BLaER1 treated with 17β-estradiol and CSF1 and Interleukin-3, amounts not matched to agents 10 nM and 100 nM (cell line): ENCODE results near the gene MSLN.
"Not testable (repeated sequence)": the region's sequence is repeated elsewhere in the genome, so short reads cannot be mapped to it uniquely, and the experiment has no call there.

ENCODE experiments used
- H3K27ac ChIP-seq, 11 experiments: shearing (Covaris generic); formaldehyde crosslinking; 2 replicates each; pipeline ENCODE4 v1.8.1; 2022
- H3K27me3 ChIP-seq, 11 experiments: shearing (Covaris generic); formaldehyde crosslinking; 2 replicates each; pipeline ENCODE4 v1.8.1; 2022
- H3K36me3 ChIP-seq, 11 experiments: shearing (Covaris generic); formaldehyde crosslinking; 2 replicates each; pipeline ENCODE4 v1.8.1; 2022
- H3K4me1 ChIP-seq, 10 experiments: shearing (Covaris generic); formaldehyde crosslinking; 2 replicates each; pipeline ENCODE4 v1.8.1; 2022
- H3K4me2 ChIP-seq, 11 experiments: shearing (Covaris generic); formaldehyde crosslinking; 2 replicates each; pipeline ENCODE4 v1.8.1; 2022
- H3K4me3 ChIP-seq, 10 experiments: shearing (Covaris generic); formaldehyde crosslinking; 2 replicates each; pipeline ENCODE4 v1.8.1; 2022
- H3K9ac ChIP-seq, 11 experiments: shearing (Covaris generic); formaldehyde crosslinking; 2 replicates each; pipeline ENCODE4 v1.8.1; 2022
- H3K9me3 ChIP-seq, 11 experiments: shearing (Covaris generic); formaldehyde crosslinking; replicated peaks in 1 of 11; 2 replicates each; pipeline ENCODE4 v1.8.1; 2022
- H4K20me1 ChIP-seq, 11 experiments: shearing (Covaris generic); formaldehyde crosslinking; 2 replicates each; pipeline ENCODE4 v1.8.1; 2022
- Cebpa-rat ChIP-seq, 11 experiments: shearing (Covaris generic); IDR thresholded peaks; 2 replicates each; pipeline ENCODE4 v1.8.1; 2022

The MSLN gene

DNA sequence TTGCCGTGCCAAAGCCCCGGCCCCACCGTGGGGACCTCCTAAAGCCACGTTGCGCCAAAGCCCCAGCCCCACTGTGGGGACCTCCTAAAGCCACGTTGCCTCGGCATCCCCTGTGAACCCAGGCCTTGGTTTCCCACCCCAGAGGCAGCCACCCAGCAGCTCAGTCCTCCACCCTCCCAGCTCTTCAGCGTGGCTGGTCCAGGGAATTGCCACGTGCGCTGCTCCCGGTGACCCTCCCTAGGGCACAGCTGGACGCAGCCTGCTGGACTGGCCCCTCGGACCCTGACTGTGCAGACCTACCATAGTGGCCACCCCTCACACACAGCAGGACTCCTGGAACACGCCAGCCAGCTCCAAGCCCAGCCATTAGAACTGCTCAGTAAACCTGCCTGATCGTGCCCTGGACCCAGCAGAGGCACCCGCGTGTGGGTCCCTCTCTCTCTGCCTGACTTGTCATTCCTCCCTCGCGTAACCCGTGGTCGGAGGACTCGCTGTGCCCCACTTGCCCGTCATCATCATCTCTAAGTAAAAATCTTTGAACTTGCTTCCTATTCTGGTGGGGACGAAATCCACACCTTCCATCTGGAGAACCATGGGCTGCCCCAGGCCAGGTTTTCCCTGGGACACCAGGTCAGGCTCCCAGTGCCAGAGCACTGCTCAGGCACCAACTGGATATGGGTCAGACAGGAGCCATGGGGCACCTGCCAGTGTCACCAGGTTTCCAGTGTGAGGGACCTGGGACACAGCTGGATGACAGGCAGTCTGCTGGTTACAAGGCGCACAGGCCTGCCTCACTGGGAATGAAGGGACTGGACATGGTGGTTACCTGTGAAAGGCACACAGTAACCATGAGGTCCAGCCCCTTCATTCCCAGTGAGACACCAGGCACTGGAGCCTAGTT lies 25.3 kb upstream of the MSLN start:
- Histone ChIP-seq H3K4me3 (peak overlapping the region in 4 of 10 experiments; percentile 51 to 63 (median 56); a peak in 5 of 20 replicates), H3K27me3 (no peaks in the 10 kb centered on the region), H3K4me1 (peaks cover 37 to 99% (median 81%) of the 10 kb centered on the region in 10 experiments), H3K9ac (peak overlapping the region in 8 of 11 experiments; percentile 2 to 75 (median 65); a peak in 16 of 22 replicates), H3K4me2 (peak overlapping the region in 10 of 11 experiments; percentile 88 to 100 (median 98); a peak in 19 of 22 replicates), H3K27ac (peak overlapping the region in 6 of 11 experiments; percentile 1 to 81 (median 68); a peak in 5 of 22 replicates), H3K9me3 (no peaks in the 10 kb centered on the region), H3K36me3 (peaks cover 54 to 78% (median 69%) of the 10 kb centered on the region in 11 experiments), H4K20me1 (peaks cover 7 to 64% (median 42%) of the 10 kb centered on the region in 11 experiments; a peak in 20 of 22 replicates)
- no peak for TF ChIP-seq Cebpa-rat (IDR thresholded peaks at IDR 0.05)

DNA sequence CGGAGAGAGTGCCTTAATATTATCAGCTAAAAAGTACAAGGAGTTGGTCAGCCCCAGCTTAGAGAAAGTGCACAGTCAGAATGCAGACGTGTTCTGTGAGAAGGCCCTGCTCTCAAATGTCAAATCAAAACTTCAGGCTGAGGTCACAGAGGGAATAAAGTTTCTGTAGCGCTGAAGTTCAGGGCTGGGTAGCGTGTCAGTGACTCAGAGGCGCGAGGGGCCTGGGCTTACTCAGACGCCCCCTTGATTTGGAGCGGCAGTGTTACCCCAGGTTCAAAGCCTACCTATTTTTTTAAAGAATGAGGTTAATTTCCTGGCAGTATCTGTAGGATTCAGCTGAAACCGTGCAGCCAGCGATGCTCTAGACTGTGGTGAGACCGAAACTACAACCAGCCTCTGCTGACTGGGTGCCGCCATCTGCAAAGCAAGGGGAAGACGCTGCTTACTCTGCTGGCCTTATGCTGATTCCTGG lies 24.5 kb upstream of the MSLN start:
- Histone ChIP-seq H3K36me3 (peaks cover 48 to 70% (median 61%) of the 10 kb centered on the region in 11 experiments), H3K4me1 (peaks cover 37 to 94% (median 82%) of the 10 kb centered on the region in 10 experiments), H3K4me2 (peak overlapping the region; percentile 70 to 100 (median 98); a peak in 20 of 22 replicates), H4K20me1 (peaks cover 7 to 56% (median 34%) of the 10 kb centered on the region in 11 experiments; a peak in 19 of 22 replicates), H3K9me3 (no peaks in the 10 kb centered on the region), H3K9ac (peak overlapping the region in 8 of 11 experiments; percentile 31 to 75 (median 66); a peak in 13 of 22 replicates), H3K4me3 (peak overlapping the region in 7 of 10 experiments; percentile 51 to 64 (median 56); a peak in 13 of 20 replicates), H3K27ac (peak overlapping the region in 7 of 11 experiments; percentile 13 to 83 (median 70); a peak in 11 of 22 replicates), H3K27me3 (no peaks in the 10 kb centered on the region)
- no peak for TF ChIP-seq Cebpa-rat (IDR thresholded peaks at IDR 0.05)

DNA sequence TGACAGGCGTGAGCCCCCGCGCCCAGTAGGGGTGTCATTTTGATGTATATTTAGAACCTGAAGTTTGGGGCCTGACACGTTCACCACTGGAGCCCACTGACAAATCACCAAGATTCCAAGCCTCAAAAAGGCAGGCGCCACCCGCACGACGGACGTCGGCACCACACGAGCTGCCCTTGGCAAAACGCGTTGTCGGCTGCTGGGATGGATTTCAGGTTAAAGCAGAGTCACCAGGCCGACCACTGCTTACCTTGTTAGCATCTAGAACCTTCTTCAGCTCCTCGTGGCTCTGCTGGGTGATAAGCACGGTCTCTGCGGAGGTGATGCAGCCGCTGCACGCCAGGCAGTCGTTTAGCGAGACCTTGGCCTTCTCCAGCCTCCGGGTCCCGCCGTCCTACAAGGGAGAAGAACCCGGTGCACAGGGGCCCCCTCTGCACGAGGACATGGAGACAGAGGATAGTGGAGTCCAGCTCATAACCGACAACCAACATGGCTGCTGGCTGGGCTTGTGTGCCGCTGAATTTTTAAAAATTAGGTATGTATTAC lies 23.5 kb upstream of the MSLN start:
- peak overlapping the region in 8 of 11 experiments; percentile 58 to 83 (median 72); a peak in 17 of 22 replicates for H3K27ac ChIP-seq
- H3K4me2 ChIP-seq = peak overlapping the region; percentile 70 to 100 (median 98)
- no peak for TF ChIP-seq Cebpa-rat (IDR thresholded peaks at IDR 0.05)
- peaks cover 7 to 49% (median 27%) of the 10 kb centered on the region in 11 experiments; a peak in 16 of 22 replicates for H4K20me1 ChIP-seq
- H3K4me1 ChIP-seq = peaks cover 37 to 89% (median 79%) of the 10 kb centered on the region in 10 experiments
- peak overlapping the region in 8 of 10 experiments; percentile 46 to 64 (median 56); a peak in 15 of 20 replicates for H3K4me3 ChIP-seq
- peak overlapping the region in 8 of 11 experiments; percentile 51 to 75 (median 67); a peak in 16 of 22 replicates for H3K9ac ChIP-seq
- peaks cover 40 to 60% (median 52%) of the 10 kb centered on the region in 11 experiments for H3K36me3 ChIP-seq
- H3K9me3 ChIP-seq = no peaks in the 10 kb centered on the region
- no peaks in the 10 kb centered on the region for H3K27me3 ChIP-seq

DNA sequence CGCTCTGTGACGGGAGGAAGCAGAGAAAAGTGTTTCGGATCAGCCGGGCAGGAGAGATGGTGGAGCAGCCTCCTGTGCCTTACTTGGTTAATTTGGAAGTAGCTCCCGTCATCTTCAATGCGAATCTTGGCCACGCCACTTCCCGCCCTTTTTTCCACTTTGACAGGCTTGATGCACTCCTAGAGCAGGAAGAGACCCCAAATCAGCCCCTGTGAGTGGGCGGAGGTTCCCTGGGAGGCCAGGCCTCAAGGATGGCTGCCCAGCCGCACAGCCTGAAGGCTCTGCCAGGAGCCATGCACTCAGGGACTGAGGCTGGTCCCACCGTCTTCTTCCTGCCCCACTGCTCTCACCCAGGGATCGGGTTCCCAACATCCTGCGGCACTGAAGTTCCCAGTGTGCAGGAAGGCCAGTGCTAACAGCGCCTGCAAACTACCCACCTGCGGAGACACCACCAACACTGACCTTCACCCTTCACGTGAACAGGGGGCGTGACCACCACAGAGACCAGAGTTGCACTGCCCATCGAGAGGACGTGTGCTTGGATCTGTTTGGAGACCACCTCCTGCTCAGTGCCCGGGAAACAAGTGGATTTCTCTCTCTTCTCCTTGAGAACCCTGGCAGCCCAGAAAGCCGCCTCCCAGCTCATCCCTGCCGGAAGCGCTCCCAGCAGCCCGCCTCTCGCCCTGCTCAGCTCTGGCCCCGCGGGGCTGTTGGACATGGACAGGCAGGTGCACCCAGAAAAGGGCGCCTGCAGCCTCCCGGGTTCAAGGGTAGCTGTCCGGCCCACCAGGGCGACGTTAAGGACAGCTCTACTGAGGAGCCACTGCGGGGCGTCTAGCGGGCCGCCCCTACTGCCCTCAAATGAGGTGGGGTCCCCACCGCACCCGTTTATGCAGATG lies 20.7 kb upstream of the MSLN start:
- peak overlapping the region; percentile 71 to 98 (median 91) for H3K4me3 ChIP-seq
- TF ChIP-seq Cebpa-rat (IDR thresholded peaks at IDR 0.05) = no peak
- peaks cover 12 to 32% (median 24%) of the 10 kb centered on the region in 11 experiments for H3K36me3 ChIP-seq
- peak overlapping the region; percentile 40 to 84 (median 74) for H3K27ac ChIP-seq
- H3K4me1 ChIP-seq = peaks cover 37 to 67% (median 63%) of the 10 kb centered on the region in 10 experiments
- peak overlapping the region; percentile 86 to 100 (median 99) for H3K4me2 ChIP-seq
- H4K20me1 ChIP-seq = peaks cover 2 to 22% (median 9%) of the 10 kb centered on the region in 11 experiments; a peak in 15 of 22 replicates
- no peaks in the 10 kb centered on the region for H3K9me3 ChIP-seq
- H3K9ac ChIP-seq = peak overlapping the region; percentile 81 to 92 (median 87)
- no peaks in the 10 kb centered on the region for H3K27me3 ChIP-seq

GRCh38 chr16:740459-740763 lies 20.1 kb upstream of the MSLN start:
- peaks cover 37 to 61% (median 57%) of the 10 kb centered on the region in 10 experiments for H3K4me1 ChIP-seq
- peak overlapping the region; percentile 71 to 98 (median 91) for H3K4me3 ChIP-seq
- H3K9me3 ChIP-seq = no peaks in the 10 kb centered on the region
- H3K27ac ChIP-seq = peak overlapping the region; percentile 40 to 84 (median 74)
- peaks cover 0 to 16% (median 4%) of the 10 kb centered on the region in 11 experiments; a peak in 9 of 22 replicates for H4K20me1 ChIP-seq
- H3K4me2 ChIP-seq = peak overlapping the region; percentile 86 to 100 (median 99)
- peak overlapping the region; percentile 81 to 92 (median 87) for H3K9ac ChIP-seq
- peaks cover 6 to 26% (median 19%) of the 10 kb centered on the region in 11 experiments; a peak in 19 of 22 replicates for H3K36me3 ChIP-seq
- TF ChIP-seq Cebpa-rat (IDR thresholded peaks at IDR 0.05) = no peak
- no peaks in the 10 kb centered on the region for H3K27me3 ChIP-seq

- Histone ChIP-seq H3K4me1 (peaks cover 37 to 60% (median 52%) of the 10 kb centered on the region in 10 experiments), H4K20me1 (peaks cover 0 to 11% (median 0%) of the 10 kb centered on the region in 11 experiments; a peak in 2 of 22 replicates), H3K4me3 (peak within 1 kb of the TSS; percentile 71 to 98 (median 91)), H3K9me3 (no peaks in the 10 kb centered on the region), H3K36me3 (peaks cover under 1 to 21% (median 13%) of the 10 kb centered on the region in 11 experiments; a peak in 17 of 22 replicates), H3K4me2 (peak within 1 kb of the TSS; percentile 87 to 100 (median 99)), H3K9ac (peak within 1 kb of the TSS; percentile 81 to 92 (median 87)), H3K27ac (peak within 1 kb of the TSS; percentile 40 to 84 (median 74)), H3K27me3 (no peaks in the 10 kb centered on the region)
- no peak for TF ChIP-seq Cebpa-rat (IDR thresholded peaks at IDR 0.05)
These were observed 19.6 kb upstream of the MSLN start, which contains the start of gene CIAO3 for GRCh38 chr16:740764-741505. TSS of gene CIAO3 (minus strand) at chr16:740997. CDS start at chr16:740985, 12 bp downstream.

GRCh38 chr16:741986-742629 lies 18.4 kb upstream of the MSLN start:
- no peak for TF ChIP-seq Cebpa-rat (IDR thresholded peaks at IDR 0.05)
- H3K4me1 ChIP-seq = peaks cover 28 to 48% (median 40%) of the 10 kb centered on the region in 10 experiments
- H4K20me1 ChIP-seq = peaks cover 0 to 6% (median 0%) of the 10 kb centered on the region in 11 experiments; a peak in 2 of 22 replicates
- H3K9me3 ChIP-seq = no peaks in the 10 kb centered on the region
- H3K27me3 ChIP-seq = no peaks in the 10 kb centered on the region
- H3K36me3 ChIP-seq = peaks cover 0 to 9% (median 2%) of the 10 kb centered on the region in 11 experiments; a peak in 13 of 22 replicates
- H3K4me2 ChIP-seq = peak overlapping the region in 4 of 11 experiments; percentile 11 to 40 (median 18); a peak in 5 of 22 replicates
- H3K4me3 ChIP-seq = no peak overlapping the region
- H3K27ac ChIP-seq = no peak overlapping the region
- H3K9ac ChIP-seq = no peak overlapping the region

GRCh38 chr16:742894-743293 lies 17.6 kb upstream of the MSLN start:
- H3K36me3 ChIP-seq, H3K27ac ChIP-seq, H3K4me3 ChIP-seq, H3K4me2 ChIP-seq, H3K9me3 ChIP-seq, H3K9ac ChIP-seq, H4K20me1 ChIP-seq, H3K27me3 ChIP-seq: not testable (repeated sequence)
- H3K4me1 ChIP-seq = peaks cover 20 to 40% (median 32%) of the 10 kb centered on the region in 10 experiments
